ENCODE results near the gene CDHR1. TPM values are rescaled to one million over a fixed set of nuclear protein-coding genes. Genes with fewer than 3 reads are reported as not detected.
A peak's percentile ranks its signal among the peaks of the same experiment; 100 is the strongest.
"Not testable (repeated sequence)": the region's sequence is repeated elsewhere in the genome, so short reads cannot be mapped to it uniquely, and the experiment has no call there.

CDHR1 gene
- total RNA-seq, 1 experiment from 2014 or later: not detected

DNA sequence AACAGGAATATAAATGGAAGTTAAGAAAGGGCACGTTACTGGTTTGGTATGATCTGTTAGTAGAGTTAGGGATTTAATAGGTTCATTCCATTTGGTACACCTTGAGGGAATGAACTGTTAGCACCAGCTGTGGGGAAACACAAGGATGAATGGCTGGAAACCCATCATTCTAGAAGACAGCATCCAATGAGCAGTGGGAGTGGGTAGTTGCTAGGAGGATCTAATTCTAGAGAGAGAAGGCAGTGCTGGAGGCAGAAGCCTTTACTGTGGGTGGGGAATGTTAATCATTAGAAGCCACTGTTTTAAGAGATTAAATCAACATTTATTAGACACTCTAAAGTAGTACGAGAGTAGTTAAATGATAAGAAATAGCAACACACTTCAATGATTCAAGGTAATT is 36.3 kb upstream of the CDHR1 start:
- H3K27me3 ChIP-seq (ENCODE audit: low read length): no peaks in the 10 kb centered on the region
- H3K4me2 ChIP-seq (ENCODE audit: low read depth, low read length, poor library complexity, severe bottlenecking): no peak overlapping the region
- no peak for DNase-seq
- H4K20me1 ChIP-seq (ENCODE audit: insufficient read depth, low read depth, low read length): no peaks in the 10 kb centered on the region
- no peak overlapping the region for H3K9ac ChIP-seq (ENCODE audit: low read length)
- no peak overlapping the region for H3K27ac ChIP-seq (ENCODE audit: low read length)
- H3K4me1 ChIP-seq (ENCODE audit: low read length): no peaks in the 10 kb centered on the region
- no peak overlapping the region for H3K4me3 ChIP-seq (ENCODE audit: low read length)
- no peaks in the 10 kb centered on the region for H3K79me2 ChIP-seq (ENCODE audit: low read length)
- H2AFZ ChIP-seq (ENCODE audit: low read length): no peak overlapping the region
- H3K9me3 ChIP-seq (ENCODE audit: low read length): no peaks in the 10 kb centered on the region
- H3K36me3 ChIP-seq (ENCODE audit: insufficient read depth, low read length): peaks cover 6% of the 10 kb centered on the region
- no peaks in the 10 kb centered on the region for H3K9me2 ChIP-seq (replicated peaks; ENCODE audit: insufficient read depth, low read length)

DNA sequence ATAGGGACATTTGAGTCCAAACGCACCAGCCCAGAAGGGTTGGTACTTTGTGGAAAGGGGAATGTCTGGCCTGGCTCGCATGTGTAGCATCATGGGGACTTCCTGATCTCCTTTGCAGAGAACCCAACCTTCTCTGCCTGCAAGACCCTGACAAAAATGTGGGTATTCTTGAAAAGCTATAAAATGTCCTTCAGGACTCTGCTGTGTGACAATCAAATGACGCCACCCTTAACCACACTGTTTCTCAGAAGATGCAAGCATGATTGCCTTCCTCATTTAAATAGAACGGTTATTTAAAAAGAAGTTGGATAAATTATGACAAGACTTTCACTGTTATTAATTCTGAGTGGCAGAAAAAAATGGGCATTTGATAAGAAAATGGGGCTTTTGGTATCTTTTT is 35.8 kb upstream of the CDHR1 start:
- Histone ChIP-seq H3K9me2 (replicated peaks; ENCODE audit: insufficient read depth, low read length) (no peaks in the 10 kb centered on the region), H3K4me1 (ENCODE audit: low read length) (no peaks in the 10 kb centered on the region), H3K36me3 (ENCODE audit: insufficient read depth, low read length) (peaks cover 3% of the 10 kb centered on the region), H3K27me3 (ENCODE audit: low read length) (no peaks in the 10 kb centered on the region), H4K20me1 (ENCODE audit: insufficient read depth, low read depth, low read length) (no peaks in the 10 kb centered on the region), H3K9me3 (ENCODE audit: low read length) (no peaks in the 10 kb centered on the region), H3K4me2 (ENCODE audit: low read depth, low read length, poor library complexity, severe bottlenecking) (no peak overlapping the region), H2AFZ (ENCODE audit: low read length) (no peak overlapping the region), H3K79me2 (ENCODE audit: low read length) (no peaks in the 10 kb centered on the region), H3K27ac (ENCODE audit: low read length) (no peak overlapping the region), H3K9ac (ENCODE audit: low read length) (no peak overlapping the region), H3K4me3 (ENCODE audit: low read length) (no peak overlapping the region)
- DNase-seq: no peak

DNA sequence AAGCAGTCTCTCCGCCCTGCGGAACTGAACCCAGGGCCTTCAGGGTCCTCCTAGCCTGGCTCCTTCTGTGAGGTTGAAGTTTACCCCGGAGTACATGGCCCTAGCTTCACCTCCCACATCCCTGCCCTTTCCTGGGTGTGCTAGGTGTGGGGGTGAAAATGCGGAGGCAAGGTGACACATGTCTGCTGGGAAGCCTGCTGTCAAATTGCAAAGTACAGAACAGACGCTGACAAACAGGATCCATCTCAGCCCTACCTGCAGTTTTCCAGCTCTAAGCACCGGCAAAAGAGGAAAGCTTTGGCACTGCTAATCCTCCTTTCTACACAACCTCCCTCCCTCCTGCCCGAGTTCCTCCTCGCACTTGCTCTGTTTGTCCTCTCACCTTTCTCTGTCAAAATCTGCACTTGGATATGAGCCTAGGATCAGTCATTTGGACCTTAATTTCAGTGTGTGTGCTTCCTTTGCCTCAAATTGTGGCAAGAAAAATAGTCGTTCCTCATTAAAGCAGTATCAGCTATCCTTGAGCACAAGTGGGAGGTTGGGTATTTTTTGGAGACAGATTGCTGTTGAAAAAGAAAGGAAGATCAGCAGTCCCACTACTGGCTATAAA is 35.2 kb upstream of the CDHR1 start:
- no peaks in the 10 kb centered on the region for H3K9me2 ChIP-seq (replicated peaks; ENCODE audit: insufficient read depth, low read length)
- no peaks in the 10 kb centered on the region for H3K27me3 ChIP-seq (ENCODE audit: low read length)
- peaks cover 2% of the 10 kb centered on the region; the same call in 1 of the 2 replicates for H3K4me1 ChIP-seq (ENCODE audit: low read length)
- no peaks in the 10 kb centered on the region for H3K79me2 ChIP-seq (ENCODE audit: low read length)
- no peaks in the 10 kb centered on the region for H3K9me3 ChIP-seq (ENCODE audit: low read length)
- H4K20me1 ChIP-seq (ENCODE audit: insufficient read depth, low read depth, low read length): no peaks in the 10 kb centered on the region
- H3K4me3 ChIP-seq (ENCODE audit: low read length): no peak overlapping the region
- DNase-seq: no peak
- no peak overlapping the region for H3K27ac ChIP-seq (ENCODE audit: low read length)
- H3K9ac ChIP-seq (ENCODE audit: low read length): no peak overlapping the region
- H3K4me2 ChIP-seq (ENCODE audit: low read depth, low read length, poor library complexity, severe bottlenecking): no peak overlapping the region
- H3K36me3 ChIP-seq (ENCODE audit: insufficient read depth, low read length): no peaks in the 10 kb centered on the region; the same call in 1 of the 2 replicates
- H2AFZ ChIP-seq (ENCODE audit: low read length): no peak overlapping the region

DNA sequence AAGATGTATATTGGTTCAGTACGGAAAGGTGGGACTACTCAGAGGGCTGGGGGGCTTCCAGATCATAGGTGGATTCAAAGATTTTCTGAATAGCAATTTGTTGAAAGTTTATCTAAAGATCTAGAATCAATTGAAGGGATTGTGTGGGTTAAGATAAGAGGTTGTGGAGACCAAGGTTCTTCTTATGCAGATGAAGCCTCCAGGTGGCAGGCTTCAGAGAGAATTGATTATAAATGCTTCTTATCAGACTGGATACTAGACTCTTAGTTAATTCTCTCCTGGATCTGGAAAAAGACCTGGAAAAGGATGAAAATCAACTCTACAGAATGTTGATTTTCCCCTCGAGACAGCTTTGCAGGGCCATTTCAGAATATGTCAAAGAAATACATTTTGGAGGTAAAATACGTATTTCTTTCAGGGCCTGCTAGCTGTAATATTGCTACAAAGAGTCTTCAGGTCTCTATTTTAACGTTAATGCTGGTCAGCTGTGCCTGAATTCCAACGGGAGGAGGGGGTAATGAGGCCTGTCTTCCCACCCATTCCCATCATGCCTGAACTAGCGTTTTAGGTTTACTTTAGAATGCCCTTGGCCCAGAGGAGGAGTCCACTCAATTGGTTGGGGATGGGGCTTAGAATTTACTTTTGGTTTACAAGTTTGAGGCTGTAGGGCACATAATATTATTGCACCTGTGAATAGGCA is 33.5 kb upstream of the CDHR1 start:
- Histone ChIP-seq H2AFZ (ENCODE audit: low read length) (no peak overlapping the region), H3K9me2 (replicated peaks; ENCODE audit: insufficient read depth, low read length) (no peaks in the 10 kb centered on the region), H3K9me3 (ENCODE audit: low read length) (no peaks in the 10 kb centered on the region), H3K9ac (ENCODE audit: low read length) (no peak overlapping the region), H3K4me3 (ENCODE audit: low read length) (no peak overlapping the region), H4K20me1 (ENCODE audit: insufficient read depth, low read depth, low read length) (no peaks in the 10 kb centered on the region), H3K27me3 (ENCODE audit: low read length) (no peaks in the 10 kb centered on the region), H3K4me1 (ENCODE audit: low read length) (peaks cover 8% of the 10 kb centered on the region), H3K36me3 (ENCODE audit: insufficient read depth, low read length) (no peaks in the 10 kb centered on the region), H3K27ac (ENCODE audit: low read length) (no peak overlapping the region), H3K79me2 (ENCODE audit: low read length) (no peaks in the 10 kb centered on the region), H3K4me2 (ENCODE audit: low read depth, low read length, poor library complexity, severe bottlenecking) (no peak overlapping the region)
- DNase-seq: peak; percentile 39

DNA sequence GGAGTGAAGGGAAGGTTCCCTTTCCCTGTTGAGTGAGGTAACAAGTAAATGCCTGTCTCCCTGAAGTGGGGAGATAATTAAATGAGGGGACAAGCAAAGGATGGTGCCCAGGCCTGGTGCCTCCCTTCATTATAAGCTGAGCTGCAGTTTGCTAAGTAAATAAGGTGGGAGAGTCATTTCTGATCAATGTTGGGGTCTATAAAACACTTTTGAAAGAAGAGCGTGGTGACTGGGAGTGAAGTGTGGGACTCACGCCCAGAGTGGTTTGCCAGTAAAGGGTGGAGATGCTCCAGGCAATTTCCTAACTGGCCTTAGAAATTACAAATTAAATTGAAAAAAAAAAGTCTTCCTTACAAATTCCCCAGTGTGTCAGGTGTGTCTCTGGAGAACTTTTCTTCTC is 30.3 kb upstream of the CDHR1 start:
- no peak overlapping the region for H3K9ac ChIP-seq (ENCODE audit: low read length)
- no peaks in the 10 kb centered on the region for H3K79me2 ChIP-seq (ENCODE audit: low read length)
- no peaks in the 10 kb centered on the region for H3K9me3 ChIP-seq (ENCODE audit: low read length)
- H2AFZ ChIP-seq (ENCODE audit: low read length): no peak overlapping the region
- no peak overlapping the region for H3K4me3 ChIP-seq (ENCODE audit: low read length)
- no peaks in the 10 kb centered on the region for H3K27me3 ChIP-seq (ENCODE audit: low read length)
- no peaks in the 10 kb centered on the region for H3K36me3 ChIP-seq (ENCODE audit: insufficient read depth, low read length)
- H3K4me1 ChIP-seq (ENCODE audit: low read length): peaks cover 8% of the 10 kb centered on the region
- no peak overlapping the region for H3K4me2 ChIP-seq (ENCODE audit: low read depth, low read length, poor library complexity, severe bottlenecking)
- no peak overlapping the region for H3K27ac ChIP-seq (ENCODE audit: low read length)
- H3K9me2 ChIP-seq (replicated peaks; ENCODE audit: insufficient read depth, low read length): no peaks in the 10 kb centered on the region
- H4K20me1 ChIP-seq (ENCODE audit: insufficient read depth, low read depth, low read length): no peaks in the 10 kb centered on the region
- no peak for DNase-seq

DNA sequence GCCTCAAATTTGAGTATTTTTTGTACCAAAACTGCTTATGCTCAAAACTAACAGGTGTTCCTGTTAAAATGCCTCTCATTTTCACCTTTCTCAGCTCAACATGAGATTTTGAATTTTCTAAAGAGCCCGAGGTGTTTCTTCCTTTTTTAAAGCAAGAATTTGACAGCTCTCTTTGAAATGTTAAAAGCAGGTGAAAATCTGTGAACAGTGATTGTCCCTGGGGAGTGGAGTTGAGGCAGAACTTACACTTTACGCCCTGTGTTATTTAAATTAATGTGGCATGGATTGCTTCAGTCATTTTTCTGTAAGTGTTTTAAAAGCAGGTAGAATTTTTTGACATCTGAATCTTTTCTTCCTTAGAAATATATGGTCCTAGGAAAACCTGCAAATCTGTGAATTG is 29.9 kb upstream of the CDHR1 start:
- Histone ChIP-seq H3K9me3 (ENCODE audit: low read length) (no peaks in the 10 kb centered on the region), H3K4me3 (ENCODE audit: low read length) (no peak overlapping the region), H3K27me3 (ENCODE audit: low read length) (no peaks in the 10 kb centered on the region), H2AFZ (ENCODE audit: low read length) (no peak overlapping the region), H3K9me2 (replicated peaks; ENCODE audit: insufficient read depth, low read length) (no peaks in the 10 kb centered on the region), H4K20me1 (ENCODE audit: insufficient read depth, low read depth, low read length) (no peaks in the 10 kb centered on the region), H3K27ac (ENCODE audit: low read length) (no peak overlapping the region), H3K36me3 (ENCODE audit: insufficient read depth, low read length) (no peaks in the 10 kb centered on the region), H3K4me1 (ENCODE audit: low read length) (peaks cover 8% of the 10 kb centered on the region), H3K4me2 (ENCODE audit: low read depth, low read length, poor library complexity, severe bottlenecking) (no peak overlapping the region), H3K79me2 (ENCODE audit: low read length) (no peaks in the 10 kb centered on the region), H3K9ac (ENCODE audit: low read length) (no peak overlapping the region)
- no peak for DNase-seq

DNA sequence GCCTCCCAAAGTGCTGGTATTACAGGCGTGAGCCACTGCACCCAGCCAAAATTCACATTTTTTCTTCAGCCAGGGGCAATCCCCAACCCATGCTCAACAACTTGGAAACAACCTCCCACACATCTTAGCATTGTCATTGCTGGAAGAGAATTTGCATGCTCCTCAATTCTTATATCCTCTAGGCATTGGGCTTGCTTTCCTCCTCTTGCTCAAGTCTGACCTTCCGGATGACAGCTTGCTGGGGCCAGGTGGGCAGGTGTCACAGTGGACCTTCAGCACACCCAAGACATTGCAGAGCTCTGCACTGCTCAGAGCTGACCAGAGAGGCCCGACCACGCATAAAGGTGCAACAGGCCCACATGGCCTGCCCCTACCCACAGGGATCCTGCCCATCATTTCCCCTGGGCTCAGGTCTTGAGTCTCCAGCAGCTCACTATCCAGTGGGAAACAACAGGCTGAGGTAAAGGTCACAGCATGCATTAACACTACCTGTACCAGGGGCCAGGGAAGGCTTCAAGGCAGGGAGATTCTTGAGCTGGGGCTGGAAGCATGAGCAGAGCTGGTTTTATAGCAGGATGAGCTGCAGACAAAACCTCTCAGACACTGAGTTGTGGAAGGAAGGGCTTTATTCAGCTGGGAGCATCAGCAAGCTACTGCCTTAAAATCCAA is 27.6 kb upstream of the CDHR1 start:
- H3K4me1 ChIP-seq (ENCODE audit: low read length): peaks cover 8% of the 10 kb centered on the region
- no peaks in the 10 kb centered on the region for H3K79me2 ChIP-seq (ENCODE audit: low read length)
- H3K27me3 ChIP-seq (ENCODE audit: low read length): no peaks in the 10 kb centered on the region
- H3K9ac ChIP-seq (ENCODE audit: low read length): no peak overlapping the region
- no peak overlapping the region for H2AFZ ChIP-seq (ENCODE audit: low read length)
- H3K27ac ChIP-seq (ENCODE audit: low read length): no peak overlapping the region
- no peaks in the 10 kb centered on the region for H3K9me2 ChIP-seq (replicated peaks; ENCODE audit: insufficient read depth, low read length)
- no peak overlapping the region for H3K4me3 ChIP-seq (ENCODE audit: low read length)
- H3K4me2 ChIP-seq (ENCODE audit: low read depth, low read length, poor library complexity, severe bottlenecking): no peak overlapping the region
- H3K9me3 ChIP-seq (ENCODE audit: low read length): no peaks in the 10 kb centered on the region
- no peaks in the 10 kb centered on the region for H4K20me1 ChIP-seq (ENCODE audit: insufficient read depth, low read depth, low read length)
- no peak for DNase-seq
- H3K36me3 ChIP-seq (ENCODE audit: insufficient read depth, low read length): no peaks in the 10 kb centered on the region

DNA sequence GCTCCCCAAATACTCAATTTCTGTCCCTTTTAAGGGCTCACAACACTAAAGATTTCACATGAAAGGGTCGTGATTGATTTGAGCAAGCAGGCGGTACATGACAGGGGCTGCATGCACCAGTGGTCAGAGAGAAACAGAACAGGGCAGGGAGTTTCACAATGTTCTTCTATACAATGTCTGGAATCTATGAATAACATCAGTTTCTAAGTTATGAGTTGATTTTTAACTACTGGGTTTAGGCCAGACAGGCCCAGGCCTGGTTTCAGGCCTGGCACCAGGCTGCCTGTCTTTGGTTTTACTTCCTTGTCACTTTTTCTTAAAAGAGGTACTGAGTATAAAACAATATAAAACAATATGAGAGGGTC is 27.1 kb upstream of the CDHR1 start:
- H3K4me2 ChIP-seq (ENCODE audit: low read depth, low read length, poor library complexity, severe bottlenecking); H2AFZ ChIP-seq (ENCODE audit: low read length); H3K27me3 ChIP-seq (ENCODE audit: low read length); H3K79me2 ChIP-seq (ENCODE audit: low read length); H4K20me1 ChIP-seq (ENCODE audit: insufficient read depth, low read depth, low read length); DNase-seq; H3K27ac ChIP-seq (ENCODE audit: low read length); H3K9me3 ChIP-seq (ENCODE audit: low read length); H3K9me2 ChIP-seq (replicated peaks; ENCODE audit: insufficient read depth, low read length); H3K36me3 ChIP-seq (ENCODE audit: insufficient read depth, low read length); H3K4me3 ChIP-seq (ENCODE audit: low read length); H3K4me1 ChIP-seq (ENCODE audit: low read length); H3K9ac ChIP-seq (ENCODE audit: low read length): not testable (repeated sequence)

All from Karpas-422 (cell line).